ENCODE measurements around the gene CCDC74B. TPM values are rescaled to one million over a fixed set of nuclear protein-coding genes. Genes with fewer than 3 reads are reported as not detected.

The CCDC74B gene
- total and polyA plus RNA-seq, 2 donors: 2.9 to 7.1 TPM

Other genes starting within 250 kb of the CCDC74B start
- 0.05 TPM for gene RAB6C, start 165.4 kb downstream of the CCDC74B start, total RNA-seq
- gene RAB6C, start 165.4 kb downstream of the CCDC74B start, polyA plus RNA-seq: 0.05 TPM
- not detected for gene POTEF, start 15.9 kb downstream of the CCDC74B start, total RNA-seq
- gene POTEF, start 15.9 kb downstream of the CCDC74B start, polyA plus RNA-seq: under 0.01 TPM
- 14.0 TPM for gene SMPD4, start 36.5 kb upstream of the CCDC74B start, total RNA-seq
- gene SMPD4, start 36.5 kb upstream of the CCDC74B start, polyA plus RNA-seq: 42.6 TPM
- 326 TPM for gene MZT2B, start 37.1 kb upstream of the CCDC74B start, total RNA-seq
- 141 TPM for gene MZT2B, start 37.1 kb upstream of the CCDC74B start, polyA plus RNA-seq
- 0.05 TPM for gene TUBA3E, start 53.3 kb upstream of the CCDC74B start, total RNA-seq
- 0.82 TPM for gene TUBA3E, start 53.3 kb upstream of the CCDC74B start, polyA plus RNA-seq
- gene IMP4, start 197.8 kb upstream of the CCDC74B start, total RNA-seq: 47.5 TPM
- gene IMP4, start 197.8 kb upstream of the CCDC74B start, polyA plus RNA-seq: 47.4 TPM
- gene PTPN18, start 210.9 kb upstream of the CCDC74B start, total RNA-seq: 9.2 TPM
- 29.3 TPM for gene PTPN18, start 210.9 kb upstream of the CCDC74B start, polyA plus RNA-seq

Data from thymus (tissue), 2 donors.